Liver (tissue), 9 donors: ENCODE measurements around the gene ILF3. TPM values are rescaled to one million over a fixed set of nuclear protein-coding genes. Genes with fewer than 3 reads are reported as not detected.

Experiments
- DNase-seq: peaks from one replicate; pipeline ENCODE4 v3.0.0-alpha.2; 2017; ENCODE audit warnings: low spot score
- H3K27ac ChIP-seq, 2 donors: one replicate each; pipeline ENCODE4 v1.7.0; 2013; ENCODE audit warnings: inconsistent platforms in 2 of 2, low read length in 2 of 2, control low read depth in 1 of 2, low read depth in 1 of 2, mild to moderate bottlenecking in 1 of 2
- H3K27me3 ChIP-seq, 4 donors: one replicate each; pipeline versions ENCODE4 v1.6.1 to v1.7.0; 2013; ENCODE audit warnings: low read length in 3 of 4, inconsistent platforms in 1 of 4, mild to moderate bottlenecking in 1 of 4, moderate library complexity in 1 of 4; ENCODE audit not compliant: control insufficient read depth in 4 of 4, insufficient read depth in 4 of 4
- H3K36me3 ChIP-seq, 4 donors: one replicate each; pipeline versions ENCODE4 v1.6.1 to v1.7.0; 2013; ENCODE audit warnings: low read length in 3 of 4, mild to moderate bottlenecking in 3 of 4, low read depth in 1 of 4, moderate library complexity in 1 of 4; ENCODE audit not compliant: control insufficient read depth in 4 of 4, insufficient read depth in 3 of 4
- H3K4me1 ChIP-seq, 4 donors: one replicate each; pipeline versions ENCODE4 v1.6.1 to v1.7.0; 2013; ENCODE audit warnings: low read length in 3 of 4, mild to moderate bottlenecking in 3 of 4, moderate library complexity in 1 of 4; ENCODE audit not compliant: control insufficient read depth in 4 of 4, insufficient read depth in 4 of 4
- H3K4me3 ChIP-seq, 3 donors: one replicate each; pipeline versions ENCODE4 v1.6.1 to v1.7.0; 2013; ENCODE audit warnings: low read length in 3 of 3, control low read depth in 1 of 3, low read depth in 1 of 3, mild to moderate bottlenecking in 1 of 3
- H3K9ac ChIP-seq, 2 donors: one replicate each; pipeline ENCODE4 v1.7.0; 2013; ENCODE audit warnings: low read length in 2 of 2, mild to moderate bottlenecking in 2 of 2, moderate library complexity in 2 of 2, control low read depth in 1 of 2, low read depth in 1 of 2
- H3K9me3 ChIP-seq, 4 donors: one replicate each; pipeline versions ENCODE4 v1.6.1 to v1.7.0; 2013; ENCODE audit warnings: low read length in 3 of 4; ENCODE audit not compliant: control insufficient read depth in 4 of 4
- EGR1 ChIP-seq, 2 donors: IDR thresholded peaks; 2 replicates each; pipeline ENCODE4 v1.6.1; 2016 to 2018; ENCODE audit warnings: antibody characterized with exemption in 2 of 2, low read depth in 2 of 2
- FOXA1 ChIP-seq: IDR thresholded peaks from 2 replicates; pipeline ENCODE4 v1.6.1; 2016; ENCODE audit warnings: antibody characterized with exemption
- FOXA2 ChIP-seq: IDR thresholded peaks from 2 replicates; pipeline ENCODE4 v1.6.1; 2016; ENCODE audit warnings: antibody characterized with exemption
- GABPA ChIP-seq, 2 donors: IDR thresholded peaks in 1 of 2; conservative IDR thresholded peaks in 1 of 2; 2 replicates each; pipeline ENCODE4 v1.6.1; 2016; ENCODE audit warnings: antibody characterized with exemption in 2 of 2, mild to moderate bottlenecking in 1 of 2, moderate library complexity in 1 of 2
- HNF4A ChIP-seq, 2 donors: conservative IDR thresholded peaks; 2 replicates each; pipeline ENCODE4 v1.6.1; 2016; ENCODE audit warnings: antibody characterized with exemption in 2 of 2, mild to moderate bottlenecking in 2 of 2
- JUND ChIP-seq, 2 donors: IDR thresholded peaks; 2 replicates each; pipeline ENCODE4 v1.6.1; 2016; ENCODE audit warnings: antibody characterized with exemption in 2 of 2
- NR2F2 ChIP-seq: IDR thresholded peaks from 2 replicates; pipeline ENCODE4 v1.6.1; 2016; ENCODE audit warnings: antibody characterized with exemption
- RAD21 ChIP-seq, 2 donors: IDR thresholded peaks; 2 replicates each; pipeline ENCODE4 v1.6.1; 2016; ENCODE audit warnings: antibody characterized with exemption in 2 of 2, mild to moderate bottlenecking in 2 of 2
- RXRA ChIP-seq, 2 donors: IDR thresholded peaks; 2 replicates each; pipeline ENCODE4 v1.6.1; 2017 to 2018; ENCODE audit warnings: antibody characterized with exemption in 2 of 2, mild to moderate bottlenecking in 1 of 2
- TAF1 ChIP-seq: conservative IDR thresholded peaks from 2 replicates; pipeline ENCODE4 v1.6.1; 2016; ENCODE audit warnings: antibody characterized with exemption, mild to moderate bottlenecking
- YY1 ChIP-seq: IDR thresholded peaks from 2 replicates; pipeline ENCODE4 v1.6.1; 2016; ENCODE audit warnings: antibody characterized with exemption, mild to moderate bottlenecking
- WGBS: extraction: QIAGEN DNeasy Blood & Tissue Kit; methylation state at CpG from one replicate; pipeline ENCODE4 v1.1.7; 2013; 5-methylcytosine and 5-hydroxymethylcytosine counted together
- polyA plus RNA-seq, 2 donors: library from polyadenylated mRNA; stranded (reverse) in 1 of 2; unstranded in 1 of 2; fragments of 200-250 nt in 1 of 2; fragments of >200 nt in 1 of 2; fragmentation: Nextera tagmentation in 1 of 2; extraction: Ambion mirVana in 1 of 2; gene quantifications; one replicate each; pipeline versions ENCODE4 v1.2.1 to v1.2.3, GENCODE V29; 2013 to 2015
- total RNA-seq, 2 donors: library from RNA; depleted of rRNA; stranded (reverse); fragments of >200 nt; gene quantifications; one replicate each; pipeline ENCODE4 v1.2.3, GENCODE V29; 2014
- TF ChIP-seq, protein P1 (sequence below): IDR thresholded peaks from 2 replicates; pipeline ENCODE4 v1.6.1; 2016; ENCODE audit warnings: antibody characterized with exemption
- TF ChIP-seq, protein P2 (sequence below): fragments of 150-350 bp; IDR thresholded peaks from 2 replicates; pipeline ENCODE4 v1.5.1; 2017; ENCODE audit warnings: improper control_type of control experiment, low read depth, low read length; ENCODE audit not compliant: missing input control
- TF ChIP-seq, protein P3 (sequence below): IDR thresholded peaks from 2 replicates; pipeline ENCODE4 v1.6.1; 2016; ENCODE audit warnings: antibody characterized with exemption
- TF ChIP-seq, protein P4 (sequence below): IDR thresholded peaks from 2 replicates; pipeline ENCODE4 v1.6.1; 2016; ENCODE audit warnings: antibody characterized with exemption, mild to moderate bottlenecking
- donor health status: healthy.
- donor health status: healthy.
- donor health status: healthy.
- donor health status: healthy.
- donor health status: healthy.

ILF3 gene
- total and polyA plus RNA-seq, 4 donors = 31.7 to 85.1 (median 42.9) TPM

DNA sequence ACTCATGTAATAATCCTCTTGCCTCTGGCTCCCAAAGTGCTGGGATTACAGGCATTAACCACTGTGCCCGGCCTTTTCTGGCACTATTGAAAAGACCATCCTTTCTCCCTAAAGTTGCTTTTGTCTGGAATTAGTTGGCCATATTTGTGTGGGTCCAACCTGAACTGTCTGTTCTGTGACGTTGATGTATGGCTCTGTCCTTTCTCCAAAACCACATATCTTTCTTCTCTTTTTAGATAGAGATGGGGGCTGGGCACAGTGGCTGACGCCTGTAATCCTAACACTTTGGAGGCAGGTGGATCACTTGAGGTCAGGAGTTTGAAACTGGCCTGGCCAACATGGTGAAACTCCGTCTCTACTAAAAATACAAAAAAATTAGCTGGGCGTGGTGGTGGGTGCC lies 81.6 kb downstream of the ILF3 start:
- peaks cover 0 to 5% (median 2%) of the 10 kb centered on the region in 4 donors for H3K4me1 ChIP-seq
- H3K27ac ChIP-seq = no peak overlapping the region

DNA sequence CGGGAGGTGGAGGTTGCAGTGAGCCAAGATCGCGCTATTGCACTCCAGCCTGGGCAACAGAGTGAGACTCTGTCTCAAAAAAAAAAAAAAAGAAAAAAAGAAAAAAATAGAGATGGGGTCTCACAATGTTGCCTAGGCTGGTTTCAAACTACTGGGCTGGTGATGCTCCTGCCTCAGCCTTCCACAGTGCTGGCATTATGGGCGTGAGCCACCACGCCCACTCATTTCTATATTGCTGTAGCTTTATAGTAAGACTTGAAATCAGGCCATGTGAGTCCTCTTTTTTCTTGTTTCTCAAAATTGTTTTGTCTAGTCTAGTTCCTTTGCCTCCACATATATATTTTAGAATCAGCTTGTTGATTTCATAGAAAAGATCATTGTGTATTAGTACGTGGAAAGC lies 82.0 kb downstream of the ILF3 start:
- Histone ChIP-seq H3K4me1 (peaks cover 0 to 8% (median under 1%) of the 10 kb centered on the region in 4 donors), H3K27me3 (no peaks in the 10 kb centered on the region), H3K27ac (no peak overlapping the region), H3K9me3 (no peaks in the 10 kb centered on the region), H3K36me3 (peaks cover 0 to 2% (median 0%) of the 10 kb centered on the region in 4 donors), H3K4me3 (no peak overlapping the region), H3K9ac (no peak overlapping the region)
- TF ChIP-seq EGR1 (IDR thresholded peaks at IDR 0.05; ENCODE audit: low read depth in 2 of 2) (no peak), NR2F2 (no peak), RXRA (IDR thresholded peaks at IDR 0.05) (no peak), FOXA1 (no peak), FOXA2 (no peak), HNF4A (conservative IDR thresholded peaks at IDR 0.05) (no peak), TAF1 (no peak), GABPA (IDR thresholded peaks at IDR 0.05 in 1 of 2, conservative IDR thresholded peaks at IDR 0.05 in 1 of 2) (no peak), JUND (IDR thresholded peaks at IDR 0.05) (no peak), YY1 (no peak)
- TF ChIP-seq, protein P1, sequence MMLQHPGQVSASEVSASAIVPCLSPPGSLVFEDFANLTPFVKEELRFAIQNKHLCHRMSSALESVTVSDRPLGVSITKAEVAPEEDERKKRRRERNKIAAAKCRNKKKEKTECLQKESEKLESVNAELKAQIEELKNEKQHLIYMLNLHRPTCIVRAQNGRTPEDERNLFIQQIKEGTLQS = no peak
- TF ChIP-seq, protein P2, sequence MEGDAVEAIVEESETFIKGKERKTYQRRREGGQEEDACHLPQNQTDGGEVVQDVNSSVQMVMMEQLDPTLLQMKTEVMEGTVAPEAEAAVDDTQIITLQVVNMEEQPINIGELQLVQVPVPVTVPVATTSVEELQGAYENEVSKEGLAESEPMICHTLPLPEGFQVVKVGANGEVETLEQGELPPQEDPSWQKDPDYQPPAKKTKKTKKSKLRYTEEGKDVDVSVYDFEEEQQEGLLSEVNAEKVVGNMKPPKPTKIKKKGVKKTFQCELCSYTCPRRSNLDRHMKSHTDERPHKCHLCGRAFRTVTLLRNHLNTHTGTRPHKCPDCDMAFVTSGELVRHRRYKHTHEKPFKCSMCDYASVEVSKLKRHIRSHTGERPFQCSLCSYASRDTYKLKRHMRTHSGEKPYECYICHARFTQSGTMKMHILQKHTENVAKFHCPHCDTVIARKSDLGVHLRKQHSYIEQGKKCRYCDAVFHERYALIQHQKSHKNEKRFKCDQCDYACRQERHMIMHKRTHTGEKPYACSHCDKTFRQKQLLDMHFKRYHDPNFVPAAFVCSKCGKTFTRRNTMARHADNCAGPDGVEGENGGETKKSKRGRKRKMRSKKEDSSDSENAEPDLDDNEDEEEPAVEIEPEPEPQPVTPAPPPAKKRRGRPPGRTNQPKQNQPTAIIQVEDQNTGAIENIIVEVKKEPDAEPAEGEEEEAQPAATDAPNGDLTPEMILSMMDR = no peak
- TF ChIP-seq, protein P3, sequence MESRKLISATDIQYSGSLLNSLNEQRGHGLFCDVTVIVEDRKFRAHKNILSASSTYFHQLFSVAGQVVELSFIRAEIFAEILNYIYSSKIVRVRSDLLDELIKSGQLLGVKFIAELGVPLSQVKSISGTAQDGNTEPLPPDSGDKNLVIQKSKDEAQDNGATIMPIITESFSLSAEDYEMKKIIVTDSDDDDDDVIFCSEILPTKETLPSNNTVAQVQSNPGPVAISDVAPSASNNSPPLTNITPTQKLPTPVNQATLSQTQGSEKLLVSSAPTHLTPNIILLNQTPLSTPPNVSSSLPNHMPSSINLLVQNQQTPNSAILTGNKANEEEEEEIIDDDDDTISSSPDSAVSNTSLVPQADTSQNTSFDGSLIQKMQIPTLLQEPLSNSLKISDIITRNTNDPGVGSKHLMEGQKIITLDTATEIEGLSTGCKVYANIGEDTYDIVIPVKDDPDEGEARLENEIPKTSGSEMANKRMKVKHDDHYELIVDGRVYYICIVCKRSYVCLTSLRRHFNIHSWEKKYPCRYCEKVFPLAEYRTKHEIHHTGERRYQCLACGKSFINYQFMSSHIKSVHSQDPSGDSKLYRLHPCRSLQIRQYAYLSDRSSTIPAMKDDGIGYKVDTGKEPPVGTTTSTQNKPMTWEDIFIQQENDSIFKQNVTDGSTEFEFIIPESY = no peak
- 92% methylated on average over 6 of the region's 6 CpGs for WGBS
- no peak for DNase-seq

More for the DNA sequence above, 81.6 kb downstream of the ILF3 start:
- TF ChIP-seq, protein P4, sequence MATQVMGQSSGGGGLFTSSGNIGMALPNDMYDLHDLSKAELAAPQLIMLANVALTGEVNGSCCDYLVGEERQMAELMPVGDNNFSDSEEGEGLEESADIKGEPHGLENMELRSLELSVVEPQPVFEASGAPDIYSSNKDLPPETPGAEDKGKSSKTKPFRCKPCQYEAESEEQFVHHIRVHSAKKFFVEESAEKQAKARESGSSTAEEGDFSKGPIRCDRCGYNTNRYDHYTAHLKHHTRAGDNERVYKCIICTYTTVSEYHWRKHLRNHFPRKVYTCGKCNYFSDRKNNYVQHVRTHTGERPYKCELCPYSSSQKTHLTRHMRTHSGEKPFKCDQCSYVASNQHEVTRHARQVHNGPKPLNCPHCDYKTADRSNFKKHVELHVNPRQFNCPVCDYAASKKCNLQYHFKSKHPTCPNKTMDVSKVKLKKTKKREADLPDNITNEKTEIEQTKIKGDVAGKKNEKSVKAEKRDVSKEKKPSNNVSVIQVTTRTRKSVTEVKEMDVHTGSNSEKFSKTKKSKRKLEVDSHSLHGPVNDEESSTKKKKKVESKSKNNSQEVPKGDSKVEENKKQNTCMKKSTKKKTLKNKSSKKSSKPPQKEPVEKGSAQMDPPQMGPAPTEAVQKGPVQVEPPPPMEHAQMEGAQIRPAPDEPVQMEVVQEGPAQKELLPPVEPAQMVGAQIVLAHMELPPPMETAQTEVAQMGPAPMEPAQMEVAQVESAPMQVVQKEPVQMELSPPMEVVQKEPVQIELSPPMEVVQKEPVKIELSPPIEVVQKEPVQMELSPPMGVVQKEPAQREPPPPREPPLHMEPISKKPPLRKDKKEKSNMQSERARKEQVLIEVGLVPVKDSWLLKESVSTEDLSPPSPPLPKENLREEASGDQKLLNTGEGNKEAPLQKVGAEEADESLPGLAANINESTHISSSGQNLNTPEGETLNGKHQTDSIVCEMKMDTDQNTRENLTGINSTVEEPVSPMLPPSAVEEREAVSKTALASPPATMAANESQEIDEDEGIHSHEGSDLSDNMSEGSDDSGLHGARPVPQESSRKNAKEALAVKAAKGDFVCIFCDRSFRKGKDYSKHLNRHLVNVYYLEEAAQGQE = no peak
- TF ChIP-seq RAD21 (IDR thresholded peaks at IDR 0.05) (no peak), FOXA1 (no peak)
- no peak overlapping the region for H3K4me3 ChIP-seq
- no peak overlapping the region for H3K9ac ChIP-seq
- WGBS = 89% methylated on average over 5 of the region's 5 CpGs
- DNase-seq = no peak
- H3K36me3 ChIP-seq = peaks cover 0 to 2% (median 0%) of the 10 kb centered on the region in 4 donors
- H3K9me3 ChIP-seq = no peaks in the 10 kb centered on the region
- no peaks in the 10 kb centered on the region for H3K27me3 ChIP-seq
